AG04449 (cell line): ENCODE data around the gene GALR3.
"Not testable (repeated sequence)": the region's sequence is repeated elsewhere in the genome, so short reads cannot be mapped to it uniquely, and the experiment has no call there.

ENCODE experiments used
- CTCF ChIA-PET: fragments of 350-600 bp; formaldehyde crosslinking; extraction: SDS; loops from one replicate; lab custom pipeline; 2021; ENCODE audit warnings: antibody characterized with exemption; lab: Yijun Ruan, JAX
- POLR2A ChIA-PET: fragments of 400-600, 350-600 bp; formaldehyde crosslinking; extraction: SDS; loops from one replicate; lab custom pipeline; 2020; ENCODE audit warnings: antibody characterized with exemption, inconsistent platforms; lab: Yijun Ruan, JAX
- DNase-seq: peaks from one replicate; pipeline ENCODE4 v3.0.0-alpha.2; 2010; ENCODE audit warnings: low read depth, low spot score
- H3K4me3 ChIP-seq: 2 replicates; pipeline ENCODE4 v1.5.1; 2011; ENCODE audit warnings: low read depth, mild to moderate bottlenecking, control low read depth, low read length
- CTCF ChIP-seq: IDR thresholded peaks from one replicate; pipeline ENCODE4 v1.5.1; 2011; ENCODE audit warnings: mild to moderate bottlenecking, moderate library complexity, low read length, control low read depth, inconsistent platforms; ENCODE audit not compliant: insufficient read depth; ENCODE audit errors: missing control alignments

Gene GALR3

GRCh38 chr22:37792494-37792893, 30.7 kb upstream of the GALR3 start:
- no peak for TF ChIP-seq CTCF
- no peak overlapping the region for H3K4me3 ChIP-seq
- ChIA-PET CTCF (interaction anchor here (0.8 to 9.0 kb wide), 23 partner anchors 9 to 187 kb away, joined by 3 to 131 read pairs (median 6); partner anchors contain the start of genes GGA1 and NOL12), POLR2A (interaction anchor here (1.9 kb wide), 1 partner anchor 9 kb away, joined by 4 read pairs; no protein-coding TSS in a partner anchor)
- DNase-seq: no peak

- CTCF ChIA-PET: interaction anchor here (0.9 to 9.0 kb wide), 3 partner anchors 144 to 187 kb away, joined by 3 to 131 read pairs (median 16); partner anchors contain the start of gene GGA1
- no peak overlapping the region for H3K4me3 ChIP-seq
- no peak for DNase-seq
- POLR2A ChIA-PET: interaction anchor here (1.0 kb wide), 1 partner anchor 11 kb away, joined by 4 read pairs; a partner anchor contains a TSS
- TF ChIP-seq CTCF: no peak
Measured at GRCh38 chr22:37794376-37794775, 28.8 kb upstream of the GALR3 start.

- DNase-seq: no peak
- H3K4me3 ChIP-seq: no peak overlapping the region
- no peak for TF ChIP-seq CTCF
- ChIA-PET POLR2A (interaction anchor here (1.0 kb wide), 1 partner anchor 9 kb away, joined by 6 read pairs; a partner anchor contains a TSS), CTCF (interaction anchor here (0.6 to 9.0 kb wide), 3 partner anchors 14 to 193 kb away, joined by 3 to 131 read pairs (median 10); no protein-coding TSS in a partner anchor)
Measured at GRCh38 chr22:37796079-37796478, 27.1 kb upstream of the GALR3 start.

- H3K4me3 ChIP-seq, POLR2A ChIA-PET, DNase-seq: not testable (repeated sequence)
- CTCF ChIA-PET: interaction anchor here (2.6 kb wide), 1 partner anchor 15 kb away, joined by 10 read pairs; no protein-coding TSS in a partner anchor
Measured at GRCh38 chr22:37797259-37797658, 25.9 kb upstream of the GALR3 start.

- ChIA-PET CTCF (interaction anchor here (1.0 kb wide), 1 partner anchor 155 kb away, joined by 4 read pairs; no protein-coding TSS in a partner anchor), POLR2A (no interaction called here)
- no peak overlapping the region for H3K4me3 ChIP-seq
- no peak for TF ChIP-seq CTCF
- no peak for DNase-seq
Measured at GRCh38 chr22:37797874-37798500, 25.2 kb upstream of the GALR3 start.

GRCh38 chr22:37799979-37800378, 23.2 kb upstream of the GALR3 start:
- H3K4me3 ChIP-seq, POLR2A ChIA-PET, DNase-seq: not testable (repeated sequence)
- CTCF ChIA-PET: interaction anchor here (1.2 kb wide), 1 partner anchor 119 kb away, joined by 3 read pairs; no protein-coding TSS in a partner anchor

GRCh38 chr22:37801946-37802309, 21.3 kb upstream of the GALR3 start:
- H3K4me3 ChIP-seq: peak overlapping the region; percentile 61
- ChIA-PET CTCF (interaction anchor here (1.0 to 1.5 kb wide), 3 partner anchors 10 to 164 kb away, joined by 3 to 8 read pairs (median 7); no protein-coding TSS in a partner anchor), POLR2A (interaction anchor here (0.6 kb wide), 1 partner anchor 24 kb away, joined by 3 read pairs; no protein-coding TSS in a partner anchor)
- no peak for TF ChIP-seq CTCF
- DNase-seq: no peak
